Measurements from ENCODE around the gene PAIP2.
"Not testable (repeated sequence)": the region's sequence is repeated elsewhere in the genome, so short reads cannot be mapped to it uniquely, and the experiment has no call there.

Gene PAIP2

DNA sequence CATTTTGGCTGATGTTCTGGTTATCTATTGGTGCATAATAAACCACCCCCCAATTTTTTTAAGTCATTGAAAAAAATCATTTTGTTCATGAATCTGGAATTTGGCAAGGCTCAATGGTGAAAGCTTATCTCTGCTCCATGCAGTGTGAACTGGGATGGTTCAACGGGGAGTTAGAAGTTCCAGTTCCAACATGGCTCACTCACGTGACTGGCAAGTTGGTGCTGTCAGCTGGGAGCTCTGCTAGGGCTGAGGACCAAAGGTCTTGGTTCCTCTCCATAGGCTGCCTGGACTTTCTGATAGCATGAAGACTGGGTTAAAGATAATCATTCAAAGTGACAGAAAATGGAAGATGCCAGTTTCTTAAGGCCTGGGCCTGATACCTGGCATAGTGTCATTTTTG lies 65.3 kb downstream of the PAIP2 start:
- no peak for DNase-seq (ENCODE audit: low spot score)
- Histone ChIP-seq H3K4me3 (no peak overlapping the region), H3K27ac (no peak overlapping the region)
- TF ChIP-seq, protein P1, sequence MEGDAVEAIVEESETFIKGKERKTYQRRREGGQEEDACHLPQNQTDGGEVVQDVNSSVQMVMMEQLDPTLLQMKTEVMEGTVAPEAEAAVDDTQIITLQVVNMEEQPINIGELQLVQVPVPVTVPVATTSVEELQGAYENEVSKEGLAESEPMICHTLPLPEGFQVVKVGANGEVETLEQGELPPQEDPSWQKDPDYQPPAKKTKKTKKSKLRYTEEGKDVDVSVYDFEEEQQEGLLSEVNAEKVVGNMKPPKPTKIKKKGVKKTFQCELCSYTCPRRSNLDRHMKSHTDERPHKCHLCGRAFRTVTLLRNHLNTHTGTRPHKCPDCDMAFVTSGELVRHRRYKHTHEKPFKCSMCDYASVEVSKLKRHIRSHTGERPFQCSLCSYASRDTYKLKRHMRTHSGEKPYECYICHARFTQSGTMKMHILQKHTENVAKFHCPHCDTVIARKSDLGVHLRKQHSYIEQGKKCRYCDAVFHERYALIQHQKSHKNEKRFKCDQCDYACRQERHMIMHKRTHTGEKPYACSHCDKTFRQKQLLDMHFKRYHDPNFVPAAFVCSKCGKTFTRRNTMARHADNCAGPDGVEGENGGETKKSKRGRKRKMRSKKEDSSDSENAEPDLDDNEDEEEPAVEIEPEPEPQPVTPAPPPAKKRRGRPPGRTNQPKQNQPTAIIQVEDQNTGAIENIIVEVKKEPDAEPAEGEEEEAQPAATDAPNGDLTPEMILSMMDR (IDR thresholded peaks at IDR 0.05): no peak

DNA sequence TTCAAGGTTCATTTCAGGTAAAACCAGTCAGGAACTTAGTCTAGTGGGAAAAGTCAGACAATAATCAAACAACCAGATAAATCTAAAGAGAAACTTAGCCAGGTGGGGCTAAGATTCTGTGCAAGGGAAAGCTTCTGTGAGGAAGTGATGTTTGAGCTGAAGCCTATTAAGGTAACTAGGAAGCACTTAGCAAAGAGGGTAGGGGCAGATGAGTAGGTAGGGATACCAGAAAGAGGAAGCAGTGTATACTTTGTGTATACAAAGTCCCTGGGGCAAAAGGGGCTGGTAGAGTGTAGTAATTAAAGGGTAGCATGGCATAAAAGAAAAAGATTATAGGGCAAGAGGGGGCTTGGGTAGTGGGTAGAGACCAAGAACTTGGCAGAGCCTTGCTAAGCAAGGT lies 65.9 kb downstream of the PAIP2 start:
- no peak overlapping the region for H3K4me3 ChIP-seq
- H3K27ac ChIP-seq: no peak overlapping the region
- no peak for DNase-seq (ENCODE audit: low spot score)
- TF ChIP-seq, protein P1 (IDR thresholded peaks at IDR 0.05): no peak

DNA sequence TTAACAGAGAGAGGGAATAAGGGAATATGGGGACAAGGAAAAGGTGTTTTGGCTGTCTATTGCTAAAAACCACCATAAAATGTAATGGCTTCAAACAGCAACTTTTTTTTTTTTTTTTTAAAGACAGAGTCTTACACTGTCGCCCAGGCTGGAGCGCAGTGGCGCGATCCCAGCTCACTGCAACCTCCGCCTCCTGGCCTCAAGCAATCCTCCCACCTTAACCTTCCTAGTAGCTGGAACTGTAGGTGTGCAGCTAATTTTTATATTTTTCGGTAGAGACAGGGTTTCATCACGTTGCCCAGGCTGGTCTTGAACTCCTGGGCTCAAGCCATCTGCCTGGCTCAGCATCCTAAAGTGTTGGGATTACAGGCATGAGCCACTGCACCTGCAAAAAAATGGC lies 66.5 kb downstream of the PAIP2 start:
- H3K27ac ChIP-seq: no peak overlapping the region
- no peak overlapping the region for H3K4me3 ChIP-seq
- TF ChIP-seq, protein P1 (IDR thresholded peaks at IDR 0.05): no peak
- no peak for DNase-seq (ENCODE audit: low spot score)

DNA sequence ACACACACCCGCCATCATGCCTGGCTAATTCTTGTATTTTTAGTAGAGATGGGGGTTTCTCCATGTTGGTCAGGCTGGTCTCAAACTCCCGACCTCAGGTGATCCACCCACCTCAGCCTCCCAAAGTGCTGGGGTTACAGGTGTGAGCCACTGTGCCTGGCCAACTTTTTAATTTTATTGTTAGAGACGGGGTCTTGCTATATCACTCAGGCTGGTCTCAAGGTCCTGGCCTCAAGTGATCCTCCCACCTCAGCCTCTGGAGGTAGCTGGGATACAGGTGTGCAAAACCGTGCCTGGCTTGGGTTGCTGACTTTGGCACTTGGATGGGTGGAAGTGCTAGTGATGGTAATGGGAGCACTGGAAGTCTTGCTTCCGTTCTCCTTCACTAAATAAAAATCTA lies 67.5 kb downstream of the PAIP2 start:
- H3K4me3 ChIP-seq; DNase-seq (ENCODE audit: low spot score); H3K27ac ChIP-seq: not testable (repeated sequence)

DNA sequence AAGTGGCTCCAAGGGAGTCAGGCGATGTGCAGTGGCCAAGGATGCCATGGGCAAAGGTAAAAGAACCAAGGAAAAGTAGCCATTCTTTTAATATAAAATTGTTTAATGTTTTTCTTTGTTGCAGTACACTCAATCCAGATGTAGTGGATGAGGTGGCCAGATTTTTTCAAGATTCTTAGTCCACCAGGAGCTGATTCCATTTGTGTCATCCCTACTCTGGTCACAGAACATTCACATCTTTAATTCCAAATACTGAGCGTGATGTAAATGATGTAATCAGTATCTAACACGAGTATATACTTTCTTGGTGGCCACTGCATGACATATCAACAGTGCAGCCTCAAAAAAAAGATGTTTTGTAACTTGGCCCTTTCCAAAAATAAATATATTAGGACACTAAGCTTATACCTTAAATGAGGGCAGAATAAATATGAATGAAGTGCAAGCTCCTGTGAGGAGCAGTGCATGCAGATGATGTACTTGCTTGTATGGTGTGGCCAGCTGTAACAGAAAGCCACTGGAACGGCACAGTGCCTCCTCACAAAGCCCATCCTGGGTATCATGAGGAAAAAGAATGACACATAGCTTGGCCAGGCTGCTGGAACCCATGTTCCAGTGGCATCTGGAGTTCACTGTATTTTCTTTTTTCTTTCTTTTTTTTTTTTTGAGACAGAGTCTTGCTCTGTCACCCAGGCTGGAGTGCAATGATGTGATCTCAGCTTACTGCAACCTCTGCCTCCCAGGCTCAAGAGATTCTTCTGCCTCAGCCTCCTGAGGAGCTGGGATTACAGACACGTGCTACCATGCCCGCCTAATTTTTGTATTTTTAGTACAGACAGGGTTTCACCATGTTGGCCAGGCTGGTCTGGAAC lies 68.7 kb downstream of the PAIP2 start:
- DNase-seq (ENCODE audit: low spot score): no peak
- peak overlapping the region; percentile 72 to 78 for H3K27ac ChIP-seq
- TF ChIP-seq, protein P1 (IDR thresholded peaks at IDR 0.05): no peak

DNA sequence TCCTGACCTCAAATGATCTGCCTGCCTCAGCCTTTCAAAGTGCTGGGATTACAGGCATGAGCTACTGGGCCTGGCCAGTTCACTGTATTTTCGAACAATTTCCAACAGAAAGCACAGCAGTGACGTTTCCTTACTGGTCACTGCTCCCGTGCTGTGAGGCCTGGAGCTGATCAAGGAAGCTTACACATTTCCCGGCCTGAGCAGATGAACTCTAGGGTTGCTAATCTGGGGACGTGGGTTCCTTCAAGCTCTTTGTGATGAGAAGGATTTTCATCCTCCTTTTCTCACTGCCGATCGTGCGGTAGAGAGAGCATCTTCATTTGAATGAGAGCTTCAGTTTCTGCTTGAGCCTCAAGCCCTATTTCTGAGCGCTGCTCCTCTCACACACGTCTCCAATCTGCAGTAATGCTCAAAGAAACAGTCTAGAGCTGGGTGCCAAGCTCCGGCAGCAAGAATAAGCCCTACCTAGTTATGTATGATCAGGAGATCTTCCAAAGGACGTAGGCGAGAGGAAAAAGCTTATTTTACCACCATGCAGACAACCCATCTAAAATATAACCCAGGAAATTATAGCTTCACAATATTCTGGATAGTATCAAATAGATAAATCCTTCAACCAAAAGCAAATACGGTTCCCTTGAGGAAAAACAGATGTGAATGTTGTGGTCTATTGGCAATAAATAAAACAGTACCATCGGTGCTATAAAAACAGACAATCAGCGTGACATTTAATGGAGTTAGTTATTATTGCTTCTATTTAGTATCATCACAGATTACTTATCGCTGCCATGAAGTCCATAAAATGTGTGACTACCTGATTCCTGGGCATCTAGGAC lies 69.6 kb downstream of the PAIP2 start:
- DNase-seq (ENCODE audit: low spot score): no peak
- Histone ChIP-seq H3K4me3 (no peak overlapping the region), H3K27ac (peak overlapping the region; percentile 72 to 78)
- TF ChIP-seq, protein P1 (IDR thresholded peaks at IDR 0.05): no peak

More for the DNA sequence above, 68.7 kb downstream of the PAIP2 start:
- H3K4me3 ChIP-seq: no peak overlapping the region

DNA sequence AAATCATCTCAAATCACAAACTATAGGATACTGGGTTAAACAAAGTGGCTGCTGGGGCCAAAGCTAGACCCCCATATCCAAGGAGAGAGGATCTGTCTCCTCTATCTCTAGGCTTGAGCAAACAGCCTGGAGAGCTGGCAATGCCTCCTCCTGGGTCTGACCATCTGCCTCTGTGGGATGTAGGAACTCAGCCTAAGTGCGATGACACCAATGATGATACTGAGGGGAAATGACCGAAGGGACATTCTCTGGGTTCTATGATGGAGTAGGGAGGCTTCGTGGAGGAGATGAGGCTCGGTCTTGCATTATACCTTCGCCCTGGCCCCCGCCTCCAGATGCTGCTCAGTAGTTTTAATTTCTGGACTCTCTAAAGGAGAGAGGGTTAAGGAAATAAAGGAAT lies 71.5 kb downstream of the PAIP2 start:
- no peak overlapping the region for H3K27ac ChIP-seq
- peak; percentile 16 for DNase-seq (ENCODE audit: low spot score)
- H3K4me3 ChIP-seq: no peak overlapping the region
- TF ChIP-seq, protein P1 (IDR thresholded peaks at IDR 0.05): no peak
